Measurements from ENCODE around the gene GATA5.
A peak's percentile ranks its signal among the peaks of the same experiment; 100 is the strongest.

Gene GATA5

GRCh38 chr20:62475772-62476055 lies at the start of gene GATA5:
TSS of gene GATA5 (minus strand) at chr20:62475995. CDS start at chr20:62475521, 474 bp downstream.
- no peak for DNase-seq

GRCh38 chr20:62525014-62525413 lies 49.2 kb upstream of the GATA5 start:
- no peak for DNase-seq

GRCh38 chr20:62524505-62524911 lies 48.7 kb upstream of the GATA5 start:
- no peak for DNase-seq

- no peak for DNase-seq
Measured at GRCh38 chr20:62523473-62524203, 47.8 kb upstream of the GATA5 start.

- no peak for DNase-seq
Measured at GRCh38 chr20:62522748-62523396, 47.1 kb upstream of the GATA5 start.

GRCh38 chr20:62519826-62520225 lies 44.0 kb upstream of the GATA5 start:
- no peak for DNase-seq

- DNase-seq = no peak
Measured at GRCh38 chr20:62518911-62519310, 43.1 kb upstream of the GATA5 start.

- no peak for DNase-seq
Measured at GRCh38 chr20:62517901-62518610, 42.3 kb upstream of the GATA5 start.

- no peak for DNase-seq
Measured at GRCh38 chr20:62517168-62517567, 41.4 kb upstream of the GATA5 start.

GRCh38 chr20:62516338-62516737 lies 40.5 kb upstream of the GATA5 start:
- DNase-seq = no peak

- DNase-seq = no peak
Measured at GRCh38 chr20:62515826-62516225, 40.0 kb upstream of the GATA5 start.

- DNase-seq = no peak
Measured at GRCh38 chr20:62515280-62515679, 39.5 kb upstream of the GATA5 start.

GRCh38 chr20:62513991-62514390 lies 38.2 kb upstream of the GATA5 start:
- DNase-seq = no peak

GRCh38 chr20:62511915-62512610 lies 36.3 kb upstream of the GATA5 start:
- DNase-seq = no peak

GRCh38 chr20:62511300-62511914 lies 35.6 kb upstream of the GATA5 start:
- no peak for DNase-seq

GRCh38 chr20:62508641-62509051 lies 32.9 kb upstream of the GATA5 start:
- DNase-seq = peak; percentile 12

- no peak for DNase-seq
Measured at GRCh38 chr20:62507991-62508640, 32.3 kb upstream of the GATA5 start.

- DNase-seq = no peak
Measured at GRCh38 chr20:62507323-62507722, 31.5 kb upstream of the GATA5 start.

- no peak for DNase-seq
Measured at GRCh38 chr20:62506791-62507190, 31.0 kb upstream of the GATA5 start.

GRCh38 chr20:62506087-62506486 lies 30.3 kb upstream of the GATA5 start:
- DNase-seq = no peak

GRCh38 chr20:62505337-62506045 lies 29.7 kb upstream of the GATA5 start:
- DNase-seq = no peak

GRCh38 chr20:62504323-62504722 lies 28.5 kb upstream of the GATA5 start:
- no peak for DNase-seq

All from NCI-H526 treated with DMSO at 0.1 percent for 48 hours (cell line).